DOHH2 (cell line): ENCODE data around the gene LAGE3.

Source experiments
- H3F3A ChIP-seq: fragments of 200-600 bp; sonication (generic), shearing (Covaris generic); 2 replicates; pipeline ENCODE4 v1.6.0; 2016; ENCODE audit warnings: antibody characterized with exemption, mild to moderate bottlenecking; ENCODE audit not compliant: control insufficient read depth, insufficient read depth
- H3K27ac ChIP-seq: fragments of 200-600 bp; sonication (generic); 2 replicates; pipeline ENCODE4 v1.5.1; 2014; ENCODE audit warnings: low read depth, mild to moderate bottlenecking, low read length, moderate library complexity
- H3K27me3 ChIP-seq: fragments of 200-600 bp; sonication (generic); 2 replicates; pipeline ENCODE4 v1.6.1; 2014; ENCODE audit warnings: mild to moderate bottlenecking, low read length, mixed read lengths; ENCODE audit not compliant: control insufficient read depth
- H3K36me3 ChIP-seq: fragments of 200-600 bp; sonication (generic); 2 replicates; pipeline ENCODE4 v1.6.1; 2014; ENCODE audit warnings: mild to moderate bottlenecking, low read length, moderate library complexity, mixed read lengths; ENCODE audit not compliant: control insufficient read depth
- H3K4me1 ChIP-seq: fragments of 200-600 bp; sonication (generic); 2 replicates; pipeline ENCODE4 v1.6.1; 2014; ENCODE audit warnings: mild to moderate bottlenecking, low read length, mixed read lengths; ENCODE audit not compliant: control insufficient read depth
- H3K4me2 ChIP-seq: fragments of 200-600 bp; sonication (generic); 2 replicates; pipeline ENCODE4 v1.6.0; 2014; ENCODE audit warnings: mild to moderate bottlenecking, low read length, moderate library complexity
- H3K4me3 ChIP-seq: fragments of 200-600 bp; sonication (generic); 2 replicates; pipeline ENCODE4 v1.5.1; 2014; ENCODE audit warnings: mild to moderate bottlenecking, low read length, mixed read lengths
- H3K79me2 ChIP-seq: fragments of 200-600 bp; sonication (generic); 2 replicates; pipeline ENCODE4 v1.6.1; 2014; ENCODE audit warnings: mild to moderate bottlenecking, low read length, mixed read lengths; ENCODE audit not compliant: control insufficient read depth
- H3K9me2 ChIP-seq: fragments of 200-600 bp; sonication (generic); replicated peaks from 2 replicates; pipeline ENCODE4 v1.6.1; 2014; ENCODE audit warnings: mild to moderate bottlenecking, low read length, mixed read lengths; ENCODE audit not compliant: control insufficient read depth
- H3K9me3 ChIP-seq: fragments of 200-600 bp; sonication (generic); 2 replicates; pipeline ENCODE4 v1.6.1; 2014; ENCODE audit warnings: antibody characterized with exemption, low read length, mixed read lengths; ENCODE audit not compliant: control insufficient read depth, insufficient read depth
- H4K20me1 ChIP-seq: fragments of 200-600 bp; sonication (generic); 2 replicates; pipeline ENCODE4 v1.6.0; 2014; ENCODE audit warnings: low read depth, mild to moderate bottlenecking, antibody characterized with exemption, low read length, moderate library complexity; ENCODE audit not compliant: control insufficient read depth, insufficient read depth
- CTCF ChIP-seq: fragments of 200-600 bp; sonication (generic); IDR thresholded peaks from one replicate; pipeline ENCODE4 v1.5.1; 2014; ENCODE audit warnings: antibody characterized with exemption, mild to moderate bottlenecking, low read depth, low read length; ENCODE audit not compliant: poor library complexity, severe bottlenecking
- EZH2phosphoT487 ChIP-seq: fragments of 200-600 bp; sonication (generic); IDR thresholded peaks from 2 replicates; pipeline ENCODE4 v1.6.1; 2017; ENCODE audit warnings: borderline replicate concordance, mild to moderate bottlenecking, antibody characterized with exemption, low read length, moderate library complexity, mixed read lengths

The LAGE3 gene

DNA sequence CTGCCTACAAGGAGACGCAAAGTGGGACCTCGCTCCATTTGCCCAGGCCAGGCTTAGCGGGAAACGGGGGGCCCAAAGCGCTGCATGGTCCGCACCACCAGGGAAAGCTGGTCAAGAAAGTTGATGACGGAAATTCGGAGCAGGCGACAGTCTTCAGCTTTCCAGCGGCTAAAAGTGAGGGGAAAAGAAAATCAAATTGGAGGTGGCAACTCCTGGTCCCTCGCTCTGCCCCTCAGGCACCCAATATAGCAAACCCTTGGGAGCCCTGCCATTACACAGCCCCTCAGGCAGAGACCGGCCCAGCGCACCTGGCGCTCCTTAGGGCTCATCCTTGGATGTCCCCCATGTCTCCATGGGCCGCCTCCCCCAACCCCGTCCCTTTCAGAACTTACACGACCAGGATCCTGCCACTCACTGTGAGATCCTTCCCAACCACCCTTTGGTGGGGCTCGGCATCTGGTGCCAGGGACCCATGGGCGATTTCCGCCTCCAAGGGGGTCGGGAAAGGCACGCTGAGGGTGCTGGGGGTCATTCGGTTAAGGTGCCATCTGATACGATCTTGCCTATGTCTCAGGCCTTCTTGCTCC is 1.1 kb downstream of the LAGE3 start:
- H3K4me1 ChIP-seq: peaks cover 42% of the 10 kb centered on the region
- no peak for TF ChIP-seq EZH2phosphoT487
- no peak for TF ChIP-seq CTCF
- H4K20me1 ChIP-seq: no peaks in the 10 kb centered on the region
- peaks cover 2% of the 10 kb centered on the region for H3F3A ChIP-seq
- H3K79me2 ChIP-seq: peaks cover 8% of the 10 kb centered on the region
- H3K9me2 ChIP-seq: no peaks in the 10 kb centered on the region
- H3K27ac ChIP-seq: no peak overlapping the region
- H3K27me3 ChIP-seq: no peaks in the 10 kb centered on the region
- H3K4me2 ChIP-seq: peak overlapping the region; percentile 94
- H3K4me3 ChIP-seq: peak overlapping the region; percentile 81
- H3K36me3 ChIP-seq: no peaks in the 10 kb centered on the region
- H3K9me3 ChIP-seq: no peaks in the 10 kb centered on the region

DNA sequence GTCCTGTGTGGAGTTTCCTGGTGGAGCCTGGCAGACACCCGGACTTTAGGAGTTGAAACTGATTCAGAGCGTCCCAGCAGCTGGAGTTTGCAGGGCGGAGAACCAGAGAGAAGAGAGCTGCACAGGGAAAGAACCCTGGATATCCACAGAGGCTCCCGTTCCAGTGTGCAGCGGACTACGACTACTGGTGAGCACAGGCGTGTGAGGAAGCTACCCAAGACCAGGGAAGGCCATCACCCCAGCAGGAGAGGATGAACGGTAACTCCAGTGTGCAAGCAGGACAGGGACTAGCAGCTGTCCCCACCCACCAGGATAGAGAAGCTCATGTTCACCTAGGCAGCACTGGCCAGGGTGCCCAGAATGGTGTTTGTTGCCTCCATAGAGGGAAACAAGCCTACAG is 2.3 kb downstream of the LAGE3 start:
- Histone ChIP-seq H3K4me3 (no peak overlapping the region), H3K9me3 (no peaks in the 10 kb centered on the region), H3K36me3 (no peaks in the 10 kb centered on the region), H3K4me2 (no peak overlapping the region), H4K20me1 (no peaks in the 10 kb centered on the region), H3K9me2 (no peaks in the 10 kb centered on the region), H3K79me2 (peaks cover 8% of the 10 kb centered on the region), H3K4me1 (peaks cover 34% of the 10 kb centered on the region), H3F3A (peaks cover 2% of the 10 kb centered on the region; the same call in 1 of the 2 replicates), H3K27ac (no peak overlapping the region), H3K27me3 (no peaks in the 10 kb centered on the region)
- TF ChIP-seq CTCF (no peak), EZH2phosphoT487 (no peak)

DNA sequence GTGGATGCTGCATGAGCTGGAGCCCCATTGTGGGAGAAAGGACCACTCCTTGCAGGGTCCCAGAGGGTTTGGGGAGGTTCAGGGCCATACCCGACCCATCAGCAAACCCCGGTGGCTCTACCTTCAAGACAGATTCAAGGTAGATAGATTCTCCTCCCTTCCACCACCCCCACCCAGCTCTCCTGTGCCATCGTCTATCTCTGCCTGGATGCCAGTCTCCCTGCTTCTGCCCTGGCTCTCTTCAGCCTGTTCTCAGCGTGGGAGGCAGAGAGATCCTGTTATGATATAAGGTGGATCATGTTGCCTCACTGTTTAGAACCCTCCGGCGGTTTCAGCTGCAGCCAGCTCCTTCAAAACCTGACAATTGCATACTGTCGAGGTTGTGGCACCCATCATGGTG is 5.4 kb downstream of the LAGE3 start:
- Histone ChIP-seq H3K4me2 (no peak overlapping the region), H3F3A (peaks cover 2% of the 10 kb centered on the region; the same call in 1 of the 2 replicates), H3K36me3 (no peaks in the 10 kb centered on the region), H3K4me1 (peaks cover 9% of the 10 kb centered on the region), H3K4me3 (no peak overlapping the region), H3K27ac (no peak overlapping the region), H3K9me3 (no peaks in the 10 kb centered on the region), H3K9me2 (no peaks in the 10 kb centered on the region), H4K20me1 (no peaks in the 10 kb centered on the region), H3K79me2 (peaks cover 8% of the 10 kb centered on the region), H3K27me3 (no peaks in the 10 kb centered on the region)
- no peak for TF ChIP-seq EZH2phosphoT487

DNA sequence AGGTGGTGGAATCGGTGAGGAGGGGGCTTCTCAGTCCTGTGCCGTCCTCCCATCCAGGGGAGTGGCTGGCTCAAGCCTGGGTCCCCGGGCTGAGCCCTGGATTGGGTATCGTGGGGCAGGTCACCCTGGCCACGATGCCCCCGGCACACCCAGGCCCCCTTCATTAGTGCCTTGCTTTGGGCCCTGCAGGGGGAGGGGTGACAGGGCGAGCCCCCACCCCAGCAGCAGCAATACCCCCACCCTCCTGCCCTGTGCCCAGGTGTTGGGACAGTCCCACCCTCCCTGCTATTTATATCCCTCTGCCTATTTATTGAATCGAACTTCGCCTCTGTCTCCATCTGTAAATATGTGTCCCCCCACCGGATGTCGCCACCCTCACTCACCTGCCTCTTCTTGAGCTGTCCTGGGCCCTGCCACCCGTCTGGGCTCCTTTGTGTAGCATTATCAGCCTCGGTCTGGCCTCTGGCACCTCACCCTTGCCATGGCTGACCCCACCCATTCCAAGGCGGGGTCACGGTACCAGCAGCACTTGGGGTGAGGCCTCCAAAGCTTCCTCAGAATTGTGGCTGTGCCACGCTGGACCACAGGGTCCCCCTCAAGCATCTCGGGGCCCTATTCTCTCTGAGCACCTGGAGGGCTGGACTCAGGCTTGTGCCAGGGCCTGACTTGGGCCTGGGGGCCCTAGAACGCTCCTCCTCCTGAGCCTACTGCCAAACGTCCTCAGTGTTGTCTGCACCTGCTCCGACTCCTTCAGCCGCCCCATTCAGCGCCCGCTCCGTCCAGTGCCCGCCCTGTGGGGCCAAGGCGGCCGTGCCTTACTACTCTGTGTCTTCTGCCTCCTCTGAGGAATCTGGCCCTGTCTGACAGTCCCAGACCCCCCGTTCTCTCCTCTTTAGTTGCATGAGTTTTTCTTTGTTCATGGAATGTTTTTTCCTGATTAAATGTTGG is 6.1 kb downstream of the LAGE3 start:
- no peak overlapping the region for H3K4me3 ChIP-seq
- no peaks in the 10 kb centered on the region for H3K9me3 ChIP-seq
- no peaks in the 10 kb centered on the region for H4K20me1 ChIP-seq
- H3K4me2 ChIP-seq: no peak overlapping the region
- peaks cover 7% of the 10 kb centered on the region for H3K4me1 ChIP-seq
- H3K9me2 ChIP-seq: no peaks in the 10 kb centered on the region
- TF ChIP-seq EZH2phosphoT487 (no peak), CTCF (no peak)
- H3K27me3 ChIP-seq: no peaks in the 10 kb centered on the region
- H3K36me3 ChIP-seq: no peaks in the 10 kb centered on the region; the same call in 1 of the 2 replicates
- peaks cover 3% of the 10 kb centered on the region for H3K79me2 ChIP-seq
- peaks cover 2% of the 10 kb centered on the region; the same call in 1 of the 2 replicates for H3F3A ChIP-seq
- no peak overlapping the region for H3K27ac ChIP-seq
